GM18861 (cell line): ENCODE data around the gene DDX1.
"Not testable (repeated sequence)": the region's sequence is repeated elsewhere in the genome, so short reads cannot be mapped to it uniquely, and the experiment has no call there.

Experiments
- ATAC-seq: cut with Tn5 transposase; IDR thresholded peaks from one replicate; pipeline ENCODE4 v1.9.1; 2021; ENCODE audit not compliant: unreplicated experiment

The DDX1 gene

DNA sequence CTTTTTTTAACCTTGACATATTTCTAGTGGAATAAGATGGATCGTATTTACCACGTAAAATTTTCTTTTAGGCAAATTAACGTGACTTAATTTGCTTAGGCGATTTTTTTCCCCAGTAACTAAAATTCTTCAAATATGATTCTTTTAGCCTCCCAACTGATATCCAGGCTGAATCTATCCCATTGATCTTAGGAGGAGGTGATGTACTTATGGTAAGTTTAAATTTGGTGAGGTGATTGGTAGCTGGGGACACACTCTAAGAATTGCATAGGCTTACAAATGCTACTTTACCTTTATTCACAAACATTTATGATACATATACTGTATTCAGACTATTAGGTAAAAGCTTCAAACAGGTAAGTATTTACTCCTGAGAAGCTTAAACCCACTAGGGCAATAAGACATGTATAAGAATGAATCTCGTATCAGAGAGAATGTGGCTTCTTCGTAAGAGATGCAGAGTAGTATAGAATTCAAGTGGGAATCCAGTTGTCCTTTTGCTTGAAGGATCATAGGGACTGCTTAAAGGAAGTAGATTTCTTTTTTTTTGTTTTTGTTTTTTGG lies 3.8 kb downstream of the DDX1 start:
- ATAC-seq, result no peak

- ATAC-seq, result no peak
Observed at GRCh38 chr2:15595936-15596335, 4.3 kb downstream of the DDX1 start.

DNA sequence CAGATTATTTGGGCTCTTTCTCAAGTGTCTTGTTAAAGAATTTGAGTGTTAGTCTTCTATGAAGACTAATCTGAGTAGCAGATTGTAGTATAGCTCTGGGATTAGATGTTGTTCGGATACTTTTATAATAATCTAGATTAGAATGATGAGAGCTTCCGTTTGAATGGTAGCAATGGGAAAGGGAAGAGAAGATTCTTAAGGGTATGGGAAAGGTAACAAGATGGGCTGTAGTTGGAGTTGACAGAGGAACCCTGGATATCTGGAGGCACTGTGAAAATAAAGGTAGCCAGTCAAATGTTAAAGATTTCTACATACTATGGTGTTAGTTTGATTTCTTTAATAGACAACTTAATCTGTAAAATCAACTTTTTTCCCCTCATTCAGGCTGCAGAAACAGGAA lies 4.7 kb downstream of the DDX1 start:
- no peak for ATAC-seq

GRCh38 chr2:15596968-15597367 lies 5.3 kb downstream of the DDX1 start:
- no peak for ATAC-seq

DNA sequence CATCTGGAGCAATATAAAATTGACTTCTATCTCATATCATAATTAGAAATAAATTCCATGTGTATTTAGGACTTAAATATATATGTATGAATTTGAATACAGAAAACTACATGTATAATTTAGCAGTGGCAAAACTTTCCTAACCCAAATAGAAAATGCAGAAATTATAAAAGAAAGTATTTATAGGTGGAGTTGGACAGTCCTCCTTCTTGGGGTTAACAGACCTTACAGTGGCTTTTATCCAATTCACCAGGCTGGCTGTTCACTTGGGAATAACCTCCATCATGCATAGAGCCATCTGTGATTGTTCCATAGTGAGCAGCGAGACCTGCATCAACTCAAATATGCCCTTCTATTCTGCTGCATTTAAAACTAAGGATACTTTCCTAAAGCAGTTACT lies 8.3 kb downstream of the DDX1 start:
- no peak for ATAC-seq

GRCh38 chr2:15601681-15602080 lies 10.0 kb downstream of the DDX1 start:
- no peak for ATAC-seq

DNA sequence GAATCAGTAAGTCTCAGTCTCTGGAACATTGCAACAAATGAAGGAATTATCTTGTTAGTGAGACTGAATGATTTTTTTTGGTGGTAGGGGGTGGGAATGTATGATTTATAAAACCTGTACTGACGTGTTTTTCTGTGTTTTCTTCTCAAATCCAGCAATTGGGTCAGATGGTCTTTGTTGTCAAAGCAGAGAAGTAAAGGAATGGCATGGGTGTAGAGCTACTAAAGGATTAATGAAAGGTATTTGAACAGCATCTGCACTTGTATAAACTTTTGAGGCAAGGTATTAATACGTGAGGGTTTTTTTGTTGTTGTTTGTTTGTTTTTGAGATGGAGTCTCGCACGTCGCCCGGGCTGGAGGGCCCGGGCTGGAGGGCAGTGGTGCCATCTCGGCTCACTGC lies 10.7 kb downstream of the DDX1 start:
- ATAC-seq, result no peak

- ATAC-seq, result no peak
Observed at GRCh38 chr2:15603044-15603765, 11.5 kb downstream of the DDX1 start.

- ATAC-seq, result no peak
Observed at GRCh38 chr2:15603948-15604347, 12.3 kb downstream of the DDX1 start.

DNA sequence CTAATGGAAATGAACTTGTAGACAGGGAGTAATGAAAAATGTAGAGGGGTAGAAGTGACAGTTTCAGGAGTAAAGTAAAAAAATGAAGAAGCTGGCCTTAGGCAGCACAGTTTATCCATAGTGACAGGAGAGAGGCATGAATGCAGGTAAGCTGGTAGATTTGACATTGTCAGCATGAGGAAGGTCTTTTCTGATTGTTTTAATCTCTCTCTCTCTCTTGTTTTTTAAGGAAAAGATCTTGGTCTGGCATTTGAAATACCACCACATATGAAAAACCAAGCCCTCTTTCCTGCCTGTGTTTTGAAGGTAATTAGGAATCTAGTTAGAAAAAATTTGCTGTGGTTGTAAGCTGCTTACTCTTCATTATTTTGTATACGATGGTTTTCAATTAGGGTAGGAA lies 14.1 kb downstream of the DDX1 start:
- ATAC-seq, result no peak

GRCh38 chr2:15606481-15607441 lies 15.1 kb downstream of the DDX1 start:
- no peak for ATAC-seq

DNA sequence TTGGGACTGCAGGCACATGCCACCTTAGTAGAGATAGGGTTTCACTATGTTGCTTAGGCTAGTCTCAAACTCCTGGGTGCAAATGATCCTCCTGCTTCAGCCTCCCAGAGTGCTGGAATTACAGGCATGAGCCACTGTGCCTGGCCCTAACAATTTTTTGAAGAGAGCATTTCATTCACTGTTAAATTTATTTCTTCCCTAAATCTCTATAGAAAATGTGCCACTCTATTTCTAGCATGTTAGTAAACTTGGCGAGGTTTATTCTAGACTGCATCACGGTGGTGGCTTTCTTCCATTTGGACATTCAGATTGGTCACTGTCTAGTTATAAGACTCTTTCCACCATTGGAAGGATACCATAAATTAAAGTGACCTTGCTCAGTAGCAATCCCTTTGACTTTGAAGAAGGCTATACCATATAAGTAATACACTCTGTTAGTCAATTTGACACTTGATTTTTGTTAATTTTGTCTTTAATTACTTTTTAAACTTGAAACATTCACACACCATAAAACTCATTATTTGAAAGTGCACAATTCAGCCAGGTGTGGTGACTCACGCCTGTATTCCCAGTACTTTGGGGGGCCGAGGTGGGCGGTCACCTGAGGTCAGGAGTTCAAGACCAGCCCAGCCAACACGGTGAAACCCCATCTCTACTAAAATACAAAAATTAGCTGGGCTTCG lies 16.2 kb downstream of the DDX1 start:
- no peak for ATAC-seq

DNA sequence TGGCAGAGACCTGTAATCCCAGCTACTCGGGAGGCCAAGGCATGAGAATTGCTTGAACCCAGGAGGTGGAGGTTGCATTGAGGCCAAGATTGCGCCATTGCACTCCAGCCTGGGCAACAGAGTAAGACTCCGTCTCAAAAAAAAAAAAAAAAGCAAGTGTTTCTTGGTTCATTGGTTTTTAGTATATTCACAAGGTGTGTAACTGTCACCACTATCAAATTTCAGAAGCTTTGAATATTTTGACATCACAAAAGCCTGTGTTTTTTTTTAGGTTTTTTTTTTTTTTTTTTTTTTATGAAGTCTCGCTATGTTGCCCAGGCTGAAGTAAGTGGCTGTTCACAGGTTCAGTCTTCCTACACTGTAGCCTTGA lies 16.7 kb downstream of the DDX1 start:
- ATAC-seq, result no peak

GRCh38 chr2:15609341-15610042 lies 17.8 kb downstream of the DDX1 start:
- ATAC-seq, result no peak

GRCh38 chr2:15610430-15610952 lies 18.8 kb downstream of the DDX1 start:
- ATAC-seq, result no peak

DNA sequence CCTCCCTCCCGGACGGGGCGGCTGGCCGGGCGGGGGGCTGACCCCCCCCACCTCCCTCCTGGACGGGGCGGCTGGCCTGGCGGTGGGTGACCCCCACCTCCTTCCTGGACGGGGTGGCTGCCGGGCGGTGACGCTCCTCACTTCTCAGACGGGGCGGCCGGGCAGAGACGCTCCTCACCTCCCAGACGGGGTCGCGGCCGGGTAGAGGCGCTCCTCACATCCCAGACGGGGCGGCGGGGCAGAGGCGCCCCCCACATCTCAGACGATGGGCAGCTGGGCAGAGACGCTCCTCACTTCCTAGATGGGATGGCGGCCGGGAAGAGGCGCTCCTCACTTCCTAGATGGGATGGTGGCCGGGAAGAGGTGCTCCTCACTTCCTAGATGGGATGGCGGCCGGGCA lies 20.4 kb downstream of the DDX1 start:
- not testable (repeated sequence) for ATAC-seq

- no peak for ATAC-seq
Observed at GRCh38 chr2:15613736-15614429, 22.2 kb downstream of the DDX1 start.

DNA sequence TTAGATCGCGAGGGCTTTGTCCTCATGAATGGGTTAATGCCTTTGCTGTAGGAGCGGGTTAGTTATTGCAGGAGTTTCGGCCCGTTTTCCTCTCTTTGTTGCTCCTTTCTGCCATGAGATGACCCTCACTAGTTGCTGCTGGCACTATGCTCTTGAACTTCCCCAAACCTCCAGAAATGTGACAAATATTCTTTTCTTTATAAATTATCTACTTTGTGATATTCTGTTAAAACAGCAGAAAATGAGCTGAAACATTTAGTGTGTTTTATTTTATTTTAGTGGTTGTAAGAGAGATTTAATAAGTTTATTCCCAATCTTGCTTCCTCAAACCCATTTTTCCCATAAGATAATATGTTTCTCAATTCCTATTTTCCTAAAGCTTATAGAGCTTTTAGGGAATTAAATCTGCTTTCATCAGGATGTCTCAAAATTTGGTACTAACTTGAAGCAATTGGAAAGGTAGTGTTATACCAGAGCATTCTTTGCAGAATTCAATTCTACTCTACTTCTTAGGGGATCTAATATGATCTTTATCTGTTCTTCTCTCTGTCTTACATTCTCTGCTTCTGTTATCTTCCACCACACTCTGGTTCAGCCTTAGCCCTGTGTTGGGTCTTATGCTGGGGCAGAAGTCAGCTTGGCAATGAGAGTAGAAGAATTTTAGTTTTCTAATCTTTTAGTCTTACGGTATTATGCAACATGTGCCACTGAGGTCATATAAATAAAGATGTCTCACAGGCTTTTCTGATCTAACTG lies 23.1 kb downstream of the DDX1 start:
- ATAC-seq, result no peak

GRCh38 chr2:15615301-15615920 lies 23.7 kb downstream of the DDX1 start:
- ATAC-seq, result no peak
